Fibroblast of pulmonary artery (primary cell): ENCODE data around the gene KLK12.

Experiments
- DNase-seq: peaks from one replicate; pipeline ENCODE4 v3.0.0-alpha.2; 2010; ENCODE audit warnings: low read depth
- H3K4me3 ChIP-seq: replicated peaks from 2 replicates; pipeline ENCODE4 v1.5.1; 2011; ENCODE audit warnings: low read depth, mild to moderate bottlenecking, control low read depth, low read length, moderate library complexity
- CTCF ChIP-seq: IDR thresholded peaks from 2 replicates; pipeline ENCODE4 v1.5.1; 2011; ENCODE audit warnings: mild to moderate bottlenecking, control low read depth, low read length, inconsistent platforms; ENCODE audit errors: missing control alignments

The KLK12 gene

GRCh38 chr19:51009061-51009891 is 25.5 kb downstream of the KLK12 start:
- no peak overlapping the region for H3K4me3 ChIP-seq
- DNase-seq = no peak
- TF ChIP-seq CTCF = no peak

DNA sequence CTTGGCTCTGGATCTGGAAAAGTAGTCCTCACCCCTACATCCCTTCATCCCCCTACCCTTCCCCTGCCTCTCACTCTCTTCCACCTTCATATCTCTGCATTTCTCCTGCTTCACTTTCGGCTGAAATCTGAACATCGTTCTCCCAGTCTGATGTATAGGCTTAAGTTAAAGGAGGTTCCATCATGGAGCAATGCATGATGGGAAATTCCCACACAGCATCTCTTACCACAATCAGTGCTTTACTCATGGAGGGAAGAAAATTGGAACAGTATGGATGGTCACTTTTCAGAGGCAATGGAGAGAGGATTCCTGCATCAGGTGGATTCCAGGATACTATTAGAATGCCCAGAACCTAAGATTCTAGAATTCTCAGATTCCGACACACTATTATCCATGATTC is 27.3 kb downstream of the KLK12 start:
- TF ChIP-seq CTCF = no peak
- no peak for DNase-seq

DNA sequence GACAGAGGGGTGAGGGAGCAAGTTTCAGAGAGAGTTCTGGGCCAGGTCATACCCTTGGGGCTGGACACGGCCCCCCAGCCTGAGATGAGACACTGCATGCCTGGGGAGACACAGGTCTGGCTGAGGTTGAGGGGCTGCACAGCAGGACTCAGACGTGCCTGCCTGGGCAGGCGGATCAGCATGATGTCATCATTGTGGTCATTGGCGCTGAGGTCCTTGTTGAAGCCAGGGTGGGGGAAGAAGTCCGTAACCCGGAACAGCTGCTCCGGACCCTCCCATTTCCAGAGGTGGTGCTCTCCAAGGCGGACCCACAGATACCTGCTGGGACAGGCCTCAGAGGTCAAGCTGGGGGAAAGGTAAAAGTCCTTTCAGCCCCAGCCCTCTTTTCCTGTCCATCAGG is 28.4 kb downstream of the KLK12 start:
- no peak for TF ChIP-seq CTCF
- no peak for DNase-seq
- H3K4me3 ChIP-seq = no peak overlapping the region

More for the DNA sequence above, 27.3 kb downstream of the KLK12 start:
- no peak overlapping the region for H3K4me3 ChIP-seq

- DNase-seq = no peak
- no peak for TF ChIP-seq CTCF
- no peak overlapping the region for H3K4me3 ChIP-seq
Measured at GRCh38 chr19:51005248-51005647, 29.6 kb downstream of the KLK12 start.

- no peak for DNase-seq
- no peak overlapping the region for H3K4me3 ChIP-seq
- no peak for TF ChIP-seq CTCF
Measured at GRCh38 chr19:51003316-51003715, 31.5 kb downstream of the KLK12 start.

GRCh38 chr19:51002542-51003311 is 32.1 kb downstream of the KLK12 start:
- no peak for DNase-seq
- H3K4me3 ChIP-seq = no peak overlapping the region
- TF ChIP-seq CTCF = no peak
